Hair follicular keratinocyte (primary cell): ENCODE results near the gene TFCP2L1. TPM values are rescaled to one million over a fixed set of nuclear protein-coding genes. Genes with fewer than 3 reads are reported as not detected.

ENCODE experiments used
- total RNA-seq: library from RNA; depleted of rRNA; stranded (reverse); fragments of >200 nt; gene quantifications from 2 replicates; pipeline ENCODE4 v1.2.3, GENCODE V29; 2015

TFCP2L1 gene, protein sequence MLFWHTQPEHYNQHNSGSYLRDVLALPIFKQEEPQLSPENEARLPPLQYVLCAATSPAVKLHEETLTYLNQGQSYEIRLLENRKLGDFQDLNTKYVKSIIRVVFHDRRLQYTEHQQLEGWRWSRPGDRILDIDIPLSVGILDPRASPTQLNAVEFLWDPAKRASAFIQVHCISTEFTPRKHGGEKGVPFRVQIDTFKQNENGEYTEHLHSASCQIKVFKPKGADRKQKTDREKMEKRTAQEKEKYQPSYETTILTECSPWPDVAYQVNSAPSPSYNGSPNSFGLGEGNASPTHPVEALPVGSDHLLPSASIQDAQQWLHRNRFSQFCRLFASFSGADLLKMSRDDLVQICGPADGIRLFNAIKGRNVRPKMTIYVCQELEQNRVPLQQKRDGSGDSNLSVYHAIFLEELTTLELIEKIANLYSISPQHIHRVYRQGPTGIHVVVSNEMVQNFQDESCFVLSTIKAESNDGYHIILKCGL
- 11.2 and 16.7 TPM in 2 replicates for total RNA-seq

DNA sequence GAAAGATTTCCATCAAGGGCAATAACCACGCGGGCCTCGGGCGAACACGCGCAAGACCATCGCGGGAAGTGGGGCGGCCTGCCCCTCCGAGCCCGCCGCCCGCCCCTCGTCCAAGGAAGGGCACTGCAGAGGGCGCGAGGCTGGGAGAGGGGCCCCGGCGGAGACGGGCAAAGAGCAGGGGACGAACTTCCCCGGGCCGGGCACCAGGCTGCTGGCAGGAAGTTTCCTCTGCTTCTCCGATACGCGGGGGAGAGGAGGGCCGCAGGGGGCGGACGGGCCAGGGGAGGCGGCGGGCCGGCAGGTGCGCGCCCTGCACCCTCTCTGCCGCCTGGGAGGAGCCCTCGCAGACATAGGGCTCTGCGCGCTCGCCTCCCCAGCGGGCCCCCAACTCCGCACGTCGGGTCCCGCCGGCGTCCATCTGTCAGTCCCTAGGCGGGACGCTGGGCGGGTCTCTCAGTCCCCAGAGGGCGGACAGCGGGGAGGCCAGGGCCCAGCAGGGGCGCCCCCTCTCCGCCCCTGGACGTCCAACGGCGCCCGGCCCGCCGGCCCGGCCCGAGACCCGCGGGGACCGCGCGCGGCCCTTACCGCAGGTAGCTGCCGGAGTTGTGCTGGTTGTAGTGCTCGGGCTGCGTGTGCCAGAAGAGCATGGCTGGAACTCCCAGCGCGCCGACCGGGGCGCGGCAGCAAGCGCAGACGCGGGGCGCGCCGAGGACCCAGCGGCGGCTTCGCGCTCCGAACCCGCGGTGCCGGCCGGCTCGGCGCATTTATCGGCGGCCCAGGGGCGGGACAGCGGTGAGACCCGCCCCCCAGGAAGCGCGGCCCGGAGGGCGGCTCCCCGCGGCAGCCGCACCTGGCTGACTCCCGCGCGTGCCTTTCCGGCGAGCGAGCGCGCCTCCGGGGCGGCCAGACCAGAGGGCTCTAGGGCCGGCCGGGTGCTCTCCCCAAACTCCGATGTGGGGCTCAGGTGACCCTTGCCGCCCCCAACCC, at the start of gene TFCP2L1:
Gene TFCP2L1, minus strand, starts transcription at position 740 of the 987 bp plus-strand sequence. Its CDS starts 93 bp downstream, at position 647.

Other genes with a start within 250 kb of the TFCP2L1 start
- gene RNU4ATAC, start 245.7 kb upstream of the TFCP2L1 start, total RNA-seq = not detected in 2 replicates